IMR-90 (cell line): ENCODE results near the gene KAZN. TPM values are rescaled to one million over a fixed set of nuclear protein-coding genes. Genes with fewer than 3 reads are reported as not detected.

Experiments
- ATAC-seq: fragments of 200-7000 bp; cut with Tn5 transposase; 2 replicates; pipeline ENCODE4 v1.9.1; 2020; ENCODE audit warnings: low read depth, mild to moderate bottlenecking, moderate library complexity
- BruUV-seq: library from RNA; stranded (reverse); fragments of 400-500 nt; replicated peaks from 2 replicates; lab custom pipeline; 2021; lab: Mats Ljungman, UMichigan
- CTCF ChIA-PET: fragments of 300-600 bp; formaldehyde crosslinking; extraction: SDS; loops from one replicate; lab custom pipeline; 2021; ENCODE audit warnings: antibody characterized with exemption; lab: Yijun Ruan, JAX
- POLR2A ChIA-PET: fragments of 300-600 bp; sonication (Branson Sonifier 250); formaldehyde crosslinking; loops from one replicate; lab custom pipeline; 2022; ENCODE audit warnings: antibody characterized with exemption; ENCODE audit not compliant: unreplicated experiment; lab: Charles Lee
- DNase-seq: peaks from one replicate; pipeline ENCODE4 v3.0.0; 2013
- H2AFZ ChIP-seq: replicated peaks from 2 replicates; pipeline ENCODE3; 2013; ENCODE audit warnings: low read length, mild to moderate bottlenecking; ENCODE audit not compliant: poor library complexity
- H2AK5ac ChIP-seq: 2 replicates; pipeline ENCODE4 v1.6.1; 2013; ENCODE audit warnings: low read depth, low read length, inconsistent platforms
- H2AK9ac ChIP-seq: replicated peaks from 2 replicates; pipeline ENCODE3; 2013; ENCODE audit warnings: mild to moderate bottlenecking, low read depth, low read length, moderate library complexity; ENCODE audit not compliant: poor library complexity
- H2BK120ac ChIP-seq: 2 replicates; pipeline ENCODE4 v1.6.1; 2013; ENCODE audit warnings: low read depth, low read length, inconsistent platforms
- H2BK15ac ChIP-seq: 3 replicates; pipeline ENCODE4 v1.6.1; 2013; ENCODE audit warnings: low read depth, low read length, inconsistent platforms
- H2BK20ac ChIP-seq: 2 replicates; pipeline ENCODE4 v1.6.1; 2013; ENCODE audit warnings: low read depth, mild to moderate bottlenecking, inconsistent platforms, low read length, moderate library complexity
- H2BK5ac ChIP-seq: 2 replicates; pipeline ENCODE4 v1.6.1; 2013; ENCODE audit warnings: mild to moderate bottlenecking, low read depth, low read length, inconsistent platforms; ENCODE audit not compliant: poor library complexity, severe bottlenecking
- H3K14ac ChIP-seq: replicated peaks from 2 replicates; pipeline ENCODE4 v1.6.1; 2013; ENCODE audit warnings: low read depth, low read length, inconsistent platforms
- H3K18ac ChIP-seq: 2 replicates; pipeline ENCODE4 v1.6.1; 2013; ENCODE audit warnings: low read depth, low read length, control low read depth
- H3K23ac ChIP-seq: 2 replicates; pipeline ENCODE4 v1.6.1; 2013; ENCODE audit warnings: low read depth, low read length, inconsistent platforms
- H3K27ac ChIP-seq: 2 replicates; pipeline ENCODE4 v1.5.1; 2013; ENCODE audit warnings: mild to moderate bottlenecking, control low read depth, low read length; ENCODE audit not compliant: insufficient read depth
- H3K27me3 ChIP-seq: 2 replicates; pipeline ENCODE4 v1.6.1; 2013; ENCODE audit warnings: low read length; ENCODE audit not compliant: control insufficient read depth, insufficient read depth
- H3K36me3 ChIP-seq: 2 replicates; pipeline ENCODE4 v1.6.1; 2013; ENCODE audit warnings: low read length, mixed read lengths; ENCODE audit not compliant: control insufficient read depth, insufficient read depth
- H3K4ac ChIP-seq: 2 replicates; pipeline ENCODE4 v1.6.1; 2013; ENCODE audit warnings: low read depth, low read length, inconsistent platforms
- H3K4me1 ChIP-seq: 2 replicates; pipeline ENCODE4 v1.6.1; 2013; ENCODE audit warnings: low read length, mixed read lengths; ENCODE audit not compliant: control insufficient read depth, insufficient read depth
- H3K4me2 ChIP-seq: 2 replicates; pipeline ENCODE4 v1.6.1; 2013; ENCODE audit warnings: low read depth, mild to moderate bottlenecking, control low read depth, low read length, moderate library complexity
- H3K4me3 ChIP-seq: 2 replicates; pipeline ENCODE4 v1.5.1; 2013; ENCODE audit warnings: low read depth, mild to moderate bottlenecking, control low read depth, low read length, moderate library complexity; ENCODE audit not compliant: insufficient read depth
- H3K56ac ChIP-seq: 2 replicates; pipeline ENCODE4 v1.6.1; 2013; ENCODE audit warnings: low read length, inconsistent platforms; ENCODE audit not compliant: insufficient read depth; ENCODE audit errors: extremely low read depth
- H3K79me1 ChIP-seq, 2 experiments: 2 replicates each; pipeline ENCODE4 v1.6.1; 2013; ENCODE audit warnings: low read length in 2 of 2, inconsistent platforms in 1 of 2, low read depth in 1 of 2
- H3K9ac ChIP-seq: 2 replicates; pipeline ENCODE4 v1.6.1; 2013; ENCODE audit warnings: low read depth, low read length, control low read depth
- H3K9me1 ChIP-seq: 2 replicates; pipeline ENCODE4 v1.6.1; 2013; ENCODE audit warnings: low read length, inconsistent platforms; ENCODE audit not compliant: insufficient read depth
- H3K9me3 ChIP-seq: 2 replicates; pipeline ENCODE4 v1.6.1; 2013; ENCODE audit warnings: low read length; ENCODE audit not compliant: control insufficient read depth, insufficient read depth
- H4K20me1 ChIP-seq: 2 replicates; pipeline ENCODE4 v1.6.1; 2013; ENCODE audit warnings: low read length, inconsistent platforms; ENCODE audit not compliant: insufficient read depth
- H4K5ac ChIP-seq: 2 replicates; pipeline ENCODE4 v1.6.1; 2013; ENCODE audit warnings: mild to moderate bottlenecking, low read depth, low read length, control low read depth
- H4K8ac ChIP-seq, 2 experiments: 2 replicates each; pipeline ENCODE4 v1.6.1; 2013; ENCODE audit warnings: low read depth in 2 of 2, low read length in 2 of 2, control low read depth in 1 of 2, inconsistent platforms in 1 of 2
- H4K91ac ChIP-seq: 2 replicates; pipeline ENCODE4 v1.6.1; 2013; ENCODE audit warnings: low read depth, low read length, inconsistent platforms; ENCODE audit not compliant: insufficient read depth
- BHLHE40 ChIP-seq: fragments of 150-350 bp; IDR thresholded peaks from 2 replicates; pipeline ENCODE4 v1.6.1; 2016; ENCODE audit warnings: mild to moderate bottlenecking, low read depth, low read length
- CEBPB ChIP-seq: IDR thresholded peaks from 2 replicates; pipeline ENCODE4 v1.6.1; 2012; ENCODE audit warnings: low read depth, low read length, improper control_type of control experiment
- CHD1 ChIP-seq: IDR thresholded peaks from 2 replicates; pipeline ENCODE4 v1.6.1; 2012; ENCODE audit warnings: low read depth, low read length, improper control_type of control experiment
- CTCF ChIP-seq: conservative IDR thresholded peaks from 2 replicates; pipeline ENCODE4 v1.5.1; 2012; ENCODE audit warnings: mild to moderate bottlenecking, low read depth, low read length, improper control_type of control experiment
- ELK1 ChIP-seq: fragments of 150-350 bp; IDR thresholded peaks from 2 replicates; pipeline ENCODE4 v1.6.1; 2016; ENCODE audit warnings: low read depth, mild to moderate bottlenecking, low read length, moderate library complexity, borderline replicate concordance
- FOS ChIP-seq: fragments of 150-350 bp; IDR thresholded peaks from 2 replicates; pipeline ENCODE4 v1.6.1; 2016; ENCODE audit warnings: low read depth, low read length
- MAFK ChIP-seq: IDR thresholded peaks from 2 replicates; pipeline ENCODE4 v1.6.1; 2012; ENCODE audit warnings: low read depth, low read length, improper control_type of control experiment
- MAZ ChIP-seq: IDR thresholded peaks from 2 replicates; pipeline ENCODE4 v1.6.1; 2012; ENCODE audit warnings: low read depth, mild to moderate bottlenecking, low read length, improper control_type of control experiment, moderate library complexity, borderline replicate concordance
- MXI1 ChIP-seq: IDR thresholded peaks from 2 replicates; pipeline ENCODE4 v1.6.1; 2012; ENCODE audit warnings: low read depth, mild to moderate bottlenecking, low read length, moderate library complexity, borderline replicate concordance
- NFE2L2 ChIP-seq: fragments of 150-350 bp; IDR thresholded peaks from 2 replicates; pipeline ENCODE4 v1.6.1; 2016; ENCODE audit warnings: low read depth, mild to moderate bottlenecking, low read length
- POLR2A ChIP-seq: IDR thresholded peaks from 2 replicates; pipeline ENCODE4 v1.6.1; 2012; ENCODE audit warnings: mild to moderate bottlenecking, low read depth, low read length
- RAD21 ChIP-seq: IDR thresholded peaks from 2 replicates; pipeline ENCODE4 v1.6.1; 2012; ENCODE audit warnings: low read length, improper control_type of control experiment
- RCOR1 ChIP-seq: IDR thresholded peaks from 2 replicates; pipeline ENCODE4 v1.6.1; 2012; ENCODE audit warnings: mild to moderate bottlenecking, low read length, improper control_type of control experiment; ENCODE audit not compliant: insufficient replicate concordance
- RFX5 ChIP-seq: IDR thresholded peaks from 2 replicates; pipeline ENCODE4 v1.8.0; 2012; ENCODE audit warnings: low read depth, mild to moderate bottlenecking, low read length, moderate library complexity
- SMC3 ChIP-seq: fragments of 150-350 bp; IDR thresholded peaks from 2 replicates; pipeline ENCODE4 v1.6.1; 2016; ENCODE audit warnings: low read depth, mild to moderate bottlenecking, antibody characterized with exemption, low read length, moderate library complexity
- USF2 ChIP-seq: fragments of 150-350 bp; IDR thresholded peaks from 2 replicates; pipeline ENCODE4 v1.6.1; 2017; ENCODE audit warnings: mild to moderate bottlenecking, antibody characterized with exemption, low read length, low read depth
- WGBS, 2 experiments: methylation state at CpG; one replicate each; pipeline versions ENCODE4 v1.1.5 to v1.1.7; 2013; ENCODE audit warnings: missing lambda C conversion rate in 2 of 2; ENCODE audit not compliant: insufficient read length in 1 of 2; ENCODE audit errors: extremely low coverage in 2 of 2; 5-methylcytosine and 5-hydroxymethylcytosine counted together
- dilution Hi-C: fragments of 300-500 bp; cut with HindIII; formaldehyde crosslinking; loops from one replicate; pipeline ENCODE4 v1.14.3; 2018; ENCODE audit warnings: low sequenced_read_pairs; ENCODE audit not compliant: unreplicated experiment
- in situ Hi-C: fragments of 300-500 bp; cut with MboI; formaldehyde crosslinking; loops from 3 replicates; pipeline ENCODE4 v1.14.3; 2019; ENCODE audit warnings: low sequenced_read_pairs, inconsistent platforms, mixed read lengths
- intact Hi-C: fragments of 100-400 bp; cut with micrococcal nuclease; formaldehyde crosslinking; loops from 2 replicates; pipeline ENCODE4 v1.10.0; 2022
- polyA plus RNA-seq, 3 experiments: library from polyadenylated mRNA; depleted of rRNA; stranded (reverse); fragments of >200 nt; gene quantifications; 2 replicates each; pipeline ENCODE4 v1.2.3, GENCODE V29; 2012; ENCODE audit warnings: low replicate concordance in 1 of 3
- total RNA-seq: library from RNA; depleted of rRNA; stranded (reverse); fragments of >200 nt; gene quantifications from 2 replicates; pipeline ENCODE4 v1.2.3, GENCODE V29; 2012

KAZN gene
- total and polyA plus RNA-seq, 2 of the 4 experiments (the other 2 are of a cell fraction), result 5.2 to 10.5 TPM

- BruUV-seq, result no TSS peak
- TF ChIP-seq MAZ (no peak), RAD21 (no peak), RFX5 (no peak), BHLHE40 (no peak), ELK1 (no peak), CHD1 (no peak), POLR2A (no peak), USF2 (no peak), CTCF (no peak), FOS (no peak), SMC3 (no peak), CEBPB (no peak), MAFK (no peak), RCOR1 (no peak), NFE2L2 (no peak), MXI1 (no peak)
- ATAC-seq, result no peak
- H4K8ac ChIP-seq, result no peak overlapping the region
- intact Hi-C loops (loop anchor here (5.0 to 10.0 kb wide), 4 partner anchors 313 to 933 kb away; no protein-coding TSS in a partner anchor), in situ Hi-C loops (loop anchor here (5.0 to 10.0 kb wide), 2 partner anchors 268 to 1080 kb away; no protein-coding TSS in a partner anchor), dilution Hi-C loops (no loop called here)
- no peak overlapping the region for H2BK15ac ChIP-seq
- H3K36me3 ChIP-seq, result peaks cover 8% of the 10 kb centered on the region; the same call in 1 of the 2 replicates
- H3K9ac ChIP-seq, result no peak overlapping the region
- H4K20me1 ChIP-seq, result peaks cover 5% of the 10 kb centered on the region
- peaks cover 0 to 3% of the 10 kb centered on the region in 2 experiments; a peak in 2 of 4 replicates for H3K79me1 ChIP-seq
- H3K18ac ChIP-seq, result no peak overlapping the region
- H2BK20ac ChIP-seq, result no peak overlapping the region
- H3K27ac ChIP-seq, result no peak overlapping the region
- no peak overlapping the region for H2AK9ac ChIP-seq
- H4K5ac ChIP-seq, result no peak overlapping the region
- peaks cover 2% of the 10 kb centered on the region; the same call in 1 of the 2 replicates for H3K4me1 ChIP-seq
- WGBS, 2 experiments, result 73% methylated on average over 3 of the region's 7 CpGs; no CpG with 5 or more reads in 1 of the 2 experiments
- H3K4me3 ChIP-seq, result no peak overlapping the region
- no peak for DNase-seq
- no peak overlapping the region for H2BK5ac ChIP-seq
- no peak overlapping the region for H3K4ac ChIP-seq
- no peak overlapping the region for H2BK120ac ChIP-seq
- CTCF ChIA-PET, result interaction anchor here (0.6 to 0.9 kb wide), 3 partner anchors 10 to 271 kb away, joined by 3 to 4 read pairs (median 3); no protein-coding TSS in a partner anchor
- no peak overlapping the region for H4K91ac ChIP-seq
- H3K9me1 ChIP-seq, result no peaks in the 10 kb centered on the region
- H3K56ac ChIP-seq, result no peak overlapping the region
- no peaks in the 10 kb centered on the region for H3K27me3 ChIP-seq
- H3K14ac ChIP-seq, result no peak overlapping the region
- H3K4me2 ChIP-seq, result no peak overlapping the region
- no peak overlapping the region for H2AK5ac ChIP-seq
- H3K23ac ChIP-seq, result no peak overlapping the region
- H3K9me3 ChIP-seq, result no peaks in the 10 kb centered on the region
- POLR2A ChIA-PET, result no interaction called here
- H2AFZ ChIP-seq, result no peak overlapping the region
These were observed 446.6 kb downstream of the KAZN start for GRCh38 chr1:15045123-15045522.
